GM12891 (cell line): ENCODE results near the gene CCDC182.

ENCODE experiments used
- PAX5 ChIP-seq: IDR thresholded peaks from 2 replicates; pipeline ENCODE4 v1.6.1; 2011; ENCODE audit warnings: low read length, moderate library complexity, mild to moderate bottlenecking; ENCODE audit not compliant: insufficient read depth, severe bottlenecking
- POLR2A ChIP-seq: IDR thresholded peaks from 2 replicates; pipeline ENCODE4 v1.6.1; 2011; ENCODE audit warnings: low read depth, low read length, control low read depth
- POLR2AphosphoS5 ChIP-seq: IDR thresholded peaks from 2 replicates; pipeline ENCODE4 v1.6.1; 2011; ENCODE audit warnings: low read depth, low read length, control low read depth
- POU2F2 ChIP-seq: IDR thresholded peaks from 2 replicates; pipeline ENCODE4 v1.6.1; 2011; ENCODE audit warnings: low read depth, mild to moderate bottlenecking, control low read depth, low read length, moderate library complexity
- SPI1 ChIP-seq: IDR thresholded peaks from 2 replicates; pipeline ENCODE4 v1.6.1; 2011; ENCODE audit warnings: low read depth, low read length, control low read depth
- TAF1 ChIP-seq: IDR thresholded peaks from 2 replicates; pipeline ENCODE4 v1.6.1; 2011; ENCODE audit warnings: low read depth, low read length, control low read depth

DNA sequence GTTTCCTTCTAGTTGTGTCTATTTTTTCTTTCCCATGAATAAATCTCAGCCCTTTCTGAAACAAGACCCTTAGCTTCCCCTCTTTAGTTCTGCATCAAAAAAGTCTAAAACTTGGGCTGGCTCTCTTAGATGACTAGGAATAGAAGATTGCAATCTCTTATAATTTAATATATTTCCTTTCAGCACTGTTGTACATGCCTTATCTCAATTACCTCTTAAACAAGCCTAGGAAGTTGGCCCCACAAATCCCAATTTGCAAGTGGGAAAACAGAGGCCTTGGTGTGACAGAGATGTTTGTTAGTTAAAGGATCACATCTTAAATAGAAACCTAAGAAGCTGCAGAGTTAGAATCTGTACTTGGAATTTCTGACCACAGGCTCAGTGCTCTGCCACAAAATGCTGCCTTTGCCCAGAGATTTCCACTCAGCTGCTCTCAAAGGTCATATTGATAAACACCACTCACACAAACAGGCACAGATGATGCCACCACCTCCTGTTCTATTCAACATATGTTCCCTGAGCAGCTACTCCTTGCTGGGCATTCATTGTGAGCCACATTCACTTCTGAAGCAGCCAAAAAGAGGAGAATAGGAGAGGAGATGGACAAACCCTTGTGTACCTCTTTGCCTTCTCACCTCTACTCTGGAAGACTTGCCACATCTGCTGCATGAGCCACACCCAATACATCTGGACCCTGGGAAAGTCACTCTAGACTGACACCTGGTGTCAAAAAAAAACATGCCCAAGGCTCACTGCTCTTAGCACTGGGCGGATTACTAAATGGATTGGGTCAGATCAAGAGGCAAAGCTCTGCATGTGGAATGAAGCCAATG is 5.5 kb downstream of the CCDC182 start:
- no peak for TF ChIP-seq POLR2A
- TF ChIP-seq TAF1 = no peak
- no peak for TF ChIP-seq POLR2AphosphoS5
- no peak for TF ChIP-seq SPI1
- no peak for TF ChIP-seq PAX5
- TF ChIP-seq POU2F2 = no peak
